ENCODE results near the gene SPOCK1. TPM values are rescaled to one million over a fixed set of nuclear protein-coding genes. Genes with fewer than 3 reads are reported as not detected.
"Not testable (repeated sequence)": the region's sequence is repeated elsewhere in the genome, so short reads cannot be mapped to it uniquely, and the experiment has no call there.

SPOCK1 gene
- total RNA-seq, 1 experiment from 2014 or later: 0.27 TPM

- DNase-seq (ENCODE audit: low read depth, low spot score): no peak
- ChIA-PET POLR2A (no interaction called here), CTCF (no interaction called here)
Measured at GRCh38 chr5:137545956-137546355, 46.8 kb upstream of the SPOCK1 start.

GRCh38 chr5:137535449-137535848 lies 36.3 kb upstream of the SPOCK1 start:
- H3K9me2 ChIP-seq (ENCODE audit: insufficient read depth); POLR2A ChIA-PET; H3K4me3 ChIP-seq (replicated peaks in 1 of 2; ENCODE audit: low read depth in 1 of 2, low read length in 2 of 2); RAD21 ChIA-PET (ENCODE audit: low non-redundant PET in 1 of 2, low total read pairs in 2 of 2, uncharacterized antibody in 2 of 2, unreplicated experiment in 2 of 2); BruUV-seq (replicated peaks); H3K36me3 ChIP-seq (ENCODE audit: control insufficient read depth in 1 of 2, insufficient read depth in 2 of 2, low read length in 2 of 2); H3K27ac ChIP-seq (ENCODE audit: low read depth, low read length); H3K4me2 ChIP-seq (ENCODE audit: low read length); CTCF ChIA-PET; H3K4me1 ChIP-seq (ENCODE audit: control insufficient read depth in 1 of 2, insufficient read depth in 2 of 2, low read length in 2 of 2); H3K9me3 ChIP-seq (ENCODE audit: control insufficient read depth in 1 of 2, insufficient read depth in 1 of 2, low read depth in 1 of 2, low read length in 2 of 2); H3K79me2 ChIP-seq (ENCODE audit: insufficient read depth, low read length); intact Hi-C loops (cut with micrococcal nuclease); H3K9ac ChIP-seq (ENCODE audit: low read length); H2AFZ ChIP-seq (ENCODE audit: low read depth, low read length, poor library complexity, severe bottlenecking); ATAC-seq; DNase-seq (ENCODE audit: low read depth, low spot score); H4K20me1 ChIP-seq (ENCODE audit: insufficient read depth): not testable (repeated sequence)
- H3K27me3 ChIP-seq (ENCODE audit: insufficient read depth, low read length): peaks cover 12% of the 10 kb centered on the region; the same call in 1 of the 2 replicates

More at GRCh38 chr5:137545956-137546355, 46.8 kb upstream of the SPOCK1 start:
- no peak for TF ChIP-seq POLR2A (IDR thresholded peaks at IDR 0.05; ENCODE audit: borderline replicate concordance, extremely low read depth, insufficient read depth, insufficient read length)
- TF ChIP-seq ELF1 (IDR thresholded peaks at IDR 0.05; ENCODE audit: borderline replicate concordance, low read depth): no peak
- no peak for TF ChIP-seq MAX (IDR thresholded peaks at IDR 0.05)
- TF ChIP-seq EZH2phosphoT487 (IDR thresholded peaks at IDR 0.05; ENCODE audit: borderline replicate concordance): no peak
- no peak for TF ChIP-seq RAD21 (IDR thresholded peaks at IDR 0.05; ENCODE audit: low read depth)
- TF ChIP-seq EGR1 (IDR thresholded peaks at IDR 0.05; ENCODE audit: low read depth): no peak
- TF ChIP-seq FOSL1 (IDR thresholded peaks at IDR 0.05; ENCODE audit: low read depth): no peak
- TF ChIP-seq REST (IDR thresholded peaks at IDR 0.05; ENCODE audit: low read depth): no peak
- TF ChIP-seq SRF (IDR thresholded peaks at IDR 0.05; ENCODE audit: low read depth): no peak
- TF ChIP-seq CBX3 (IDR thresholded peaks at IDR 0.05; ENCODE audit: low read depth): no peak
- TF ChIP-seq EZH2 (IDR thresholded peaks at IDR 0.05): no peak
- no peak for TF ChIP-seq JUND (IDR thresholded peaks at IDR 0.05)
- TF ChIP-seq SP1 (IDR thresholded peaks at IDR 0.05; ENCODE audit: low read depth): no peak
- no peak for TF ChIP-seq ZNF274 (IDR thresholded peaks at IDR 0.05; ENCODE audit: low read depth, low read length)
- Histone ChIP-seq H3K9me3 (ENCODE audit: control insufficient read depth in 1 of 2, insufficient read depth in 1 of 2, low read depth in 1 of 2, low read length in 2 of 2) (no peaks in the 10 kb centered on the region), H3K27me3 (ENCODE audit: insufficient read depth, low read length) (peaks cover 34% of the 10 kb centered on the region), H3K9ac (ENCODE audit: low read length) (no peak overlapping the region), H3K4me2 (ENCODE audit: low read length) (no peak overlapping the region), H2AFZ (ENCODE audit: low read depth, low read length, poor library complexity, severe bottlenecking) (no peak overlapping the region), H3K4me3 (replicated peaks in 1 of 2; ENCODE audit: low read depth in 1 of 2, low read length in 2 of 2) (no peak overlapping the region), H4K20me1 (ENCODE audit: insufficient read depth) (no peaks in the 10 kb centered on the region), H3K9me2 (ENCODE audit: insufficient read depth) (no peaks in the 10 kb centered on the region), H3K79me2 (ENCODE audit: insufficient read depth, low read length) (no peaks in the 10 kb centered on the region), H3K36me3 (ENCODE audit: control insufficient read depth in 1 of 2, insufficient read depth in 2 of 2, low read length in 2 of 2) (no peaks in the 10 kb centered on the region), H3K4me1 (ENCODE audit: control insufficient read depth in 1 of 2, insufficient read depth in 2 of 2, low read length in 2 of 2) (no peaks in the 10 kb centered on the region), H3K27ac (ENCODE audit: low read depth, low read length) (no peak overlapping the region)
- BruUV-seq (replicated peaks): no TSS peak
- RAD21 ChIA-PET (ENCODE audit: low non-redundant PET in 1 of 2, low total read pairs in 2 of 2, uncharacterized antibody in 2 of 2, unreplicated experiment in 2 of 2): no interaction called here
- intact Hi-C loops (cut with micrococcal nuclease): no loop called here
- ATAC-seq: no peak

All from HCT116 (cell line).